Neuronal stem cell (in vitro differentiated cells): ENCODE data around the gene FUBP1. TPM values are rescaled to one million over a fixed set of nuclear protein-coding genes. Genes with fewer than 3 reads are reported as not detected.

ENCODE experiments used
- DNase-seq: peaks from one replicate; pipeline ENCODE4 v3.0.0-alpha.2; 2013; ENCODE audit warnings: low spot score
- H2AFZ ChIP-seq: one replicate; pipeline ENCODE4 v1.6.1; 2013; ENCODE audit warnings: mild to moderate bottlenecking, low read length, inconsistent platforms
- H2AK5ac ChIP-seq: 2 replicates; pipeline ENCODE4 v1.6.1; 2013; ENCODE audit warnings: low read depth, mild to moderate bottlenecking, inconsistent platforms, low read length, moderate library complexity, mixed read lengths
- H2BK120ac ChIP-seq: 2 replicates; pipeline ENCODE4 v1.6.1; 2013; ENCODE audit warnings: low read depth, mild to moderate bottlenecking, inconsistent platforms, low read length, moderate library complexity, mixed read lengths
- H2BK12ac ChIP-seq: one replicate; pipeline ENCODE4 v1.6.1; 2013; ENCODE audit warnings: low read length, inconsistent platforms
- H2BK15ac ChIP-seq: 2 replicates; pipeline ENCODE4 v1.6.1; 2013; ENCODE audit warnings: mild to moderate bottlenecking, low read length, inconsistent platforms, mixed read lengths
- H2BK5ac ChIP-seq: one replicate; pipeline ENCODE4 v1.6.1; 2013; ENCODE audit warnings: inconsistent platforms, mild to moderate bottlenecking, low read length, moderate library complexity
- H3K14ac ChIP-seq: one replicate; pipeline ENCODE4 v1.6.1; 2013; ENCODE audit warnings: low read length, inconsistent platforms
- H3K18ac ChIP-seq: 2 replicates; pipeline ENCODE4 v1.6.1; 2013; ENCODE audit warnings: low read length, inconsistent platforms
- H3K23ac ChIP-seq: 2 replicates; pipeline ENCODE4 v1.6.1; 2013; ENCODE audit warnings: low read depth, mild to moderate bottlenecking, mixed read lengths, low read length, inconsistent platforms; ENCODE audit not compliant: poor library complexity
- H3K27ac ChIP-seq: replicated peaks from 3 replicates; pipeline ENCODE4 v1.5.1; 2013; ENCODE audit warnings: low read length, inconsistent platforms
- H3K27me3 ChIP-seq, 3 experiments: 2 replicates each; pipeline ENCODE4 v1.6.1; 2013; ENCODE audit warnings: low read length in 3 of 3, mild to moderate bottlenecking in 2 of 3, inconsistent platforms in 1 of 3, low read depth in 1 of 3, mixed read lengths in 1 of 3, moderate library complexity in 1 of 3; ENCODE audit not compliant: control insufficient read depth in 3 of 3, insufficient read depth in 3 of 3
- H3K36me3 ChIP-seq, 2 donors: replicated peaks in 1 of 2; 2 replicates each; pipeline ENCODE4 v1.6.1; 2013; ENCODE audit warnings: low read length in 2 of 2; ENCODE audit not compliant: control insufficient read depth in 2 of 2, insufficient read depth in 2 of 2
- H3K4ac ChIP-seq: 2 replicates; pipeline ENCODE4 v1.6.1; 2013; ENCODE audit warnings: inconsistent platforms, mild to moderate bottlenecking, low read length, moderate library complexity
- H3K4me1 ChIP-seq, 2 donors: 1 replicate in 1 of 2; 2 replicates in 1 of 2; pipeline ENCODE4 v1.6.1; 2013; ENCODE audit warnings: low read length in 2 of 2, low read depth in 1 of 2; ENCODE audit not compliant: control insufficient read depth in 2 of 2, insufficient read depth in 1 of 2
- H3K4me2 ChIP-seq: one replicate; pipeline ENCODE4 v1.6.1; 2013; ENCODE audit warnings: mild to moderate bottlenecking, low read length, inconsistent platforms; ENCODE audit not compliant: insufficient read depth, poor library complexity, severe bottlenecking
- H3K4me3 ChIP-seq, 2 donors: 2 replicates each; pipeline ENCODE4 v1.5.1; 2013; ENCODE audit warnings: low read length in 2 of 2, mild to moderate bottlenecking in 2 of 2, inconsistent platforms in 1 of 2, moderate library complexity in 1 of 2
- H3K79me1 ChIP-seq: one replicate; pipeline ENCODE4 v1.6.1; 2013; ENCODE audit warnings: low read depth, mild to moderate bottlenecking, inconsistent platforms, low read length, moderate library complexity
- H3K9ac ChIP-seq: one replicate; pipeline ENCODE4 v1.6.1; 2013; ENCODE audit warnings: mild to moderate bottlenecking, low read depth, low read length, inconsistent platforms; ENCODE audit not compliant: poor library complexity
- H3K9me3 ChIP-seq, 2 donors: replicated peaks in 1 of 2; 2 replicates each; pipeline versions ENCODE3 to v1.6.1; 2013; ENCODE audit warnings: low read length in 2 of 2, mild to moderate bottlenecking in 2 of 2, inconsistent platforms in 1 of 2, low read depth in 1 of 2, mixed read lengths in 1 of 2, moderate library complexity in 1 of 2; ENCODE audit not compliant: control insufficient read depth in 2 of 2, insufficient read depth in 1 of 2
- H4K8ac ChIP-seq: one replicate; pipeline ENCODE4 v1.6.1; 2013; ENCODE audit warnings: low read depth, mild to moderate bottlenecking, inconsistent platforms, low read length, moderate library complexity
- H4K91ac ChIP-seq: one replicate; pipeline ENCODE4 v1.6.1; 2013; ENCODE audit warnings: low read length, low read depth, mild to moderate bottlenecking, inconsistent platforms; ENCODE audit not compliant: poor library complexity
- WGBS, 2 donors: extraction: QIAGEN DNeasy Blood & Tissue Kit; methylation state at CpG; one replicate each; pipeline ENCODE4 v1.1.7; 2013; ENCODE audit warnings: missing lambda C conversion rate in 2 of 2, mixed read lengths in 1 of 2; ENCODE audit not compliant: insufficient read length in 2 of 2, insufficient replicate concordance in 1 of 2; ENCODE audit errors: extremely low coverage in 2 of 2; 5-methylcytosine and 5-hydroxymethylcytosine counted together
- small RNA-seq: library from polyadenylated mRNA; stranded (forward); fragments of <200 nt; extraction: miRNeasy Mini kit (QIAGEN cat#:217004); gene quantifications from one replicate; pipeline ENCODE3, GENCODE V24; 2013; ENCODE audit not compliant: insufficient read depth

FUBP1 gene

GRCh38 chr1:77899647-77900320 is 79.1 kb downstream of the FUBP1 start:
- Histone ChIP-seq H3K14ac (no peak overlapping the region), H3K27ac (no peak overlapping the region), H3K4me2 (no peak overlapping the region), H3K36me3 (no peaks in the 10 kb centered on the region), H2AFZ (no peak overlapping the region), H3K4me3 (no peak overlapping the region), H3K4ac (no peak overlapping the region), H3K27me3 (no peaks in the 10 kb centered on the region), H2BK120ac (no peak overlapping the region), H2BK15ac (no peak overlapping the region), H3K18ac (no peak overlapping the region), H3K9ac (no peak overlapping the region), H3K4me1 (no peaks in the 10 kb centered on the region), H2AK5ac (no peak overlapping the region), H3K23ac (no peak overlapping the region), H4K8ac (no peak overlapping the region), H2BK12ac (no peak overlapping the region), H2BK5ac (no peak overlapping the region), H3K79me1 (no peaks in the 10 kb centered on the region), H3K9me3 (no peaks in the 10 kb centered on the region), H4K91ac (no peak overlapping the region)
- DNase-seq, result no peak
- no CpG with 5 or more reads among the region's 4 CpGs for WGBS, 2 donors

Small RNA genes lying within 50 kb of the gene (small RNA-seq; reads per million reads assigned to genes)
- not detected for gene AC103591.3
